ENCODE measurements around the gene DNER.
"Not testable (repeated sequence)": the region's sequence is repeated elsewhere in the genome, so short reads cannot be mapped to it uniquely, and the experiment has no call there.

Gene DNER

GRCh38 chr2:229401171-229401865, 313.0 kb downstream of the DNER start:
- no peaks in the 10 kb centered on the region for H3K36me3 ChIP-seq (ENCODE audit: control insufficient read depth, insufficient read depth, low read length)
- H3K9me3 ChIP-seq (ENCODE audit: control insufficient read depth, low read length), result no peaks in the 10 kb centered on the region
- no peaks in the 10 kb centered on the region for H3K4me1 ChIP-seq (ENCODE audit: control insufficient read depth, insufficient read depth, low read length)
- H3K27me3 ChIP-seq (ENCODE audit: control insufficient read depth, insufficient read depth, low read length, poor library complexity, severe bottlenecking), result no peaks in the 10 kb centered on the region
- 89 to 92% methylated on average over 4 of the region's 4 CpGs for WGBS, 2 experiments
- H3K4me3 ChIP-seq (ENCODE audit: insufficient read depth, low read depth, low read length), result no peak overlapping the region
- no peak overlapping the region for H3K27ac ChIP-seq (ENCODE audit: insufficient read depth, low read depth, low read length, poor library complexity, severe bottlenecking)

GRCh38 chr2:229393926-229394325, 320.4 kb downstream of the DNER start:
- 93 to 96% methylated on average over 3 to 4 of the region's 4 CpGs for WGBS, 2 experiments
- Histone ChIP-seq H3K9me3 (ENCODE audit: control insufficient read depth, low read length) (no peaks in the 10 kb centered on the region), H3K36me3 (ENCODE audit: control insufficient read depth, insufficient read depth, low read length) (no peaks in the 10 kb centered on the region), H3K27ac (ENCODE audit: insufficient read depth, low read depth, low read length, poor library complexity, severe bottlenecking) (no peak overlapping the region), H3K27me3 (ENCODE audit: control insufficient read depth, insufficient read depth, low read length, poor library complexity, severe bottlenecking) (no peaks in the 10 kb centered on the region), H3K4me1 (ENCODE audit: control insufficient read depth, insufficient read depth, low read length) (no peaks in the 10 kb centered on the region), H3K4me3 (ENCODE audit: insufficient read depth, low read depth, low read length) (no peak overlapping the region)

GRCh38 chr2:229392196-229392595, 322.2 kb downstream of the DNER start:
- no peaks in the 10 kb centered on the region for H3K9me3 ChIP-seq (ENCODE audit: control insufficient read depth, low read length)
- WGBS, 2 experiments, result 91 to 96% methylated on average over 2 of the region's 2 CpGs
- no peaks in the 10 kb centered on the region for H3K4me1 ChIP-seq (ENCODE audit: control insufficient read depth, insufficient read depth, low read length)
- no peaks in the 10 kb centered on the region for H3K27me3 ChIP-seq (ENCODE audit: control insufficient read depth, insufficient read depth, low read length, poor library complexity, severe bottlenecking)
- H3K27ac ChIP-seq (ENCODE audit: insufficient read depth, low read depth, low read length, poor library complexity, severe bottlenecking), result no peak overlapping the region
- H3K4me3 ChIP-seq (ENCODE audit: insufficient read depth, low read depth, low read length), result no peak overlapping the region
- H3K36me3 ChIP-seq (ENCODE audit: control insufficient read depth, insufficient read depth, low read length), result no peaks in the 10 kb centered on the region

GRCh38 chr2:229388731-229389130, 325.6 kb downstream of the DNER start:
- Histone ChIP-seq H3K4me3 (ENCODE audit: insufficient read depth, low read depth, low read length) (no peak overlapping the region), H3K27ac (ENCODE audit: insufficient read depth, low read depth, low read length, poor library complexity, severe bottlenecking) (no peak overlapping the region), H3K4me1 (ENCODE audit: control insufficient read depth, insufficient read depth, low read length) (no peaks in the 10 kb centered on the region), H3K36me3 (ENCODE audit: control insufficient read depth, insufficient read depth, low read length) (no peaks in the 10 kb centered on the region), H3K27me3 (ENCODE audit: control insufficient read depth, insufficient read depth, low read length, poor library complexity, severe bottlenecking) (no peaks in the 10 kb centered on the region), H3K9me3 (ENCODE audit: control insufficient read depth, low read length) (no peaks in the 10 kb centered on the region)
- 90% methylated on average over 4 of the region's 4 CpGs for WGBS, 2 experiments

- no peak overlapping the region for H3K27ac ChIP-seq (ENCODE audit: insufficient read depth, low read depth, low read length, poor library complexity, severe bottlenecking)
- WGBS, 2 experiments, result 91 to 96% methylated on average over 5 of the region's 5 CpGs
- H3K36me3 ChIP-seq (ENCODE audit: control insufficient read depth, insufficient read depth, low read length), result no peaks in the 10 kb centered on the region
- no peaks in the 10 kb centered on the region for H3K27me3 ChIP-seq (ENCODE audit: control insufficient read depth, insufficient read depth, low read length, poor library complexity, severe bottlenecking)
- no peaks in the 10 kb centered on the region for H3K4me1 ChIP-seq (ENCODE audit: control insufficient read depth, insufficient read depth, low read length)
- no peak overlapping the region for H3K4me3 ChIP-seq (ENCODE audit: insufficient read depth, low read depth, low read length)
- H3K9me3 ChIP-seq (ENCODE audit: control insufficient read depth, low read length), result no peaks in the 10 kb centered on the region
Observed at GRCh38 chr2:229387866-229388265, 326.5 kb downstream of the DNER start.

GRCh38 chr2:229380101-229380625, 334.2 kb downstream of the DNER start:
- no peaks in the 10 kb centered on the region for H3K9me3 ChIP-seq (ENCODE audit: control insufficient read depth, low read length)
- no peaks in the 10 kb centered on the region for H3K4me1 ChIP-seq (ENCODE audit: control insufficient read depth, insufficient read depth, low read length)
- no peaks in the 10 kb centered on the region for H3K36me3 ChIP-seq (ENCODE audit: control insufficient read depth, insufficient read depth, low read length)
- 90 to 93% methylated on average over 5 of the region's 5 CpGs for WGBS, 2 experiments
- no peak overlapping the region for H3K27ac ChIP-seq (ENCODE audit: insufficient read depth, low read depth, low read length, poor library complexity, severe bottlenecking)
- no peak overlapping the region for H3K4me3 ChIP-seq (ENCODE audit: insufficient read depth, low read depth, low read length)
- no peaks in the 10 kb centered on the region for H3K27me3 ChIP-seq (ENCODE audit: control insufficient read depth, insufficient read depth, low read length, poor library complexity, severe bottlenecking)

- H3K27me3 ChIP-seq (ENCODE audit: control insufficient read depth, insufficient read depth, low read length, poor library complexity, severe bottlenecking), result no peaks in the 10 kb centered on the region
- WGBS, 2 experiments, result 93 to 95% methylated on average over 3 of the region's 3 CpGs
- no peaks in the 10 kb centered on the region for H3K36me3 ChIP-seq (ENCODE audit: control insufficient read depth, insufficient read depth, low read length)
- H3K27ac ChIP-seq (ENCODE audit: insufficient read depth, low read depth, low read length, poor library complexity, severe bottlenecking), result no peak overlapping the region
- H3K4me3 ChIP-seq (ENCODE audit: insufficient read depth, low read depth, low read length), result no peak overlapping the region
- H3K9me3 ChIP-seq (ENCODE audit: control insufficient read depth, low read length), result no peaks in the 10 kb centered on the region
- H3K4me1 ChIP-seq (ENCODE audit: control insufficient read depth, insufficient read depth, low read length), result no peaks in the 10 kb centered on the region
Observed at GRCh38 chr2:229378386-229378785, 336.0 kb downstream of the DNER start.

GRCh38 chr2:229376866-229377265, 337.5 kb downstream of the DNER start:
- H3K27me3 ChIP-seq (ENCODE audit: control insufficient read depth, insufficient read depth, low read length, poor library complexity, severe bottlenecking), result no peaks in the 10 kb centered on the region
- H3K4me3 ChIP-seq (ENCODE audit: insufficient read depth, low read depth, low read length), result no peak overlapping the region
- no peaks in the 10 kb centered on the region for H3K4me1 ChIP-seq (ENCODE audit: control insufficient read depth, insufficient read depth, low read length)
- no peaks in the 10 kb centered on the region for H3K9me3 ChIP-seq (ENCODE audit: control insufficient read depth, low read length)
- 85 to 95% methylated on average over 1 of the region's 1 CpG for WGBS, 2 experiments
- H3K27ac ChIP-seq (ENCODE audit: insufficient read depth, low read depth, low read length, poor library complexity, severe bottlenecking), result no peak overlapping the region
- no peaks in the 10 kb centered on the region for H3K36me3 ChIP-seq (ENCODE audit: control insufficient read depth, insufficient read depth, low read length)

- no peak overlapping the region for H3K27ac ChIP-seq (ENCODE audit: insufficient read depth, low read depth, low read length, poor library complexity, severe bottlenecking)
- no peaks in the 10 kb centered on the region for H3K27me3 ChIP-seq (ENCODE audit: control insufficient read depth, insufficient read depth, low read length, poor library complexity, severe bottlenecking)
- no peaks in the 10 kb centered on the region for H3K4me1 ChIP-seq (ENCODE audit: control insufficient read depth, insufficient read depth, low read length)
- no peaks in the 10 kb centered on the region for H3K36me3 ChIP-seq (ENCODE audit: control insufficient read depth, insufficient read depth, low read length)
- H3K9me3 ChIP-seq (ENCODE audit: control insufficient read depth, low read length), result no peaks in the 10 kb centered on the region
- H3K4me3 ChIP-seq (ENCODE audit: insufficient read depth, low read depth, low read length), result no peak overlapping the region
Observed at GRCh38 chr2:229375251-229375650, 339.1 kb downstream of the DNER start.

GRCh38 chr2:229373311-229373710, 341.0 kb downstream of the DNER start:
- WGBS, 2 experiments, result 95% methylated on average over 4 of the region's 4 CpGs
- not testable (repeated sequence) for H3K9me3 ChIP-seq (ENCODE audit: control insufficient read depth, low read length); H3K27me3 ChIP-seq (ENCODE audit: control insufficient read depth, insufficient read depth, low read length, poor library complexity, severe bottlenecking); H3K4me3 ChIP-seq (ENCODE audit: insufficient read depth, low read depth, low read length); H3K27ac ChIP-seq (ENCODE audit: insufficient read depth, low read depth, low read length, poor library complexity, severe bottlenecking); H3K4me1 ChIP-seq (ENCODE audit: control insufficient read depth, insufficient read depth, low read length); H3K36me3 ChIP-seq (ENCODE audit: control insufficient read depth, insufficient read depth, low read length)

Data from ectodermal cell (in vitro differentiated cells).